ENCODE data around the gene AUTS2.
A peak's percentile ranks its signal among the peaks of the same experiment; 100 is the strongest.

AUTS2 gene

GRCh38 chr7:70614237-70615045 lies 1016.2 kb downstream of the AUTS2 start:
- peak; percentile 40 for ATAC-seq (replicated peaks; ENCODE audit: extremely low read depth, poor library complexity, severe bottlenecking)

DNA sequence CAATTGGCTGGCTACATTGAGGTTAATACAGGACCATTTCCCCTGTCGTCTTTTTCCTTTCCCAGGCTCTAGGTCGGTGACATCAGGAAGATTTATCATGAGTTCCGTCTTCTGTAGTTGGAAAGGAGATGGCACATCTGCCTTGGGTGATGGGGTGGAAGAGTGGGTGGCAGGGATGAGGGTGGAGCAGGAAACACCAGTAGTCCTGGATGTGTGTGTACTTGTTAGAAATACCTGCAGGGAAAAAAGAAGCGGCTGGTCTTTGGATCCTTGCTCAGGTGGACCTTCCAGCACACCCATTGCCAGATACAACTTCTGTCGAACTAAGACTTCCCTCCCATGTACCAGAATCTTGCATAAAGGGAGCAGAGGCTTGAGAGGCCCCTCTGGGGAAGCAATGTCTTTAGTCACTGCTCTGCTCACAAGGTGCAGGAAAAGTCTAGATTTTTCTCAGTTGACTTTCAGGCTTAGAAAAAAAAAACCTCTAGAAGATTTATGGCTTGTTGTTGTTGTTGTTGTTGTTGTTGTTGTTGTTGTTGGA lies 1016.9 kb downstream of the AUTS2 start:
- ATAC-seq (replicated peaks; ENCODE audit: extremely low read depth, poor library complexity, severe bottlenecking) (no peak), DNase-seq (ENCODE audit: low spot score in 2 of 2) (no peak)
- no peaks in the 10 kb centered on the region for H3K27me3 Mint-ChIP-seq
- no peaks in the 10 kb centered on the region for H3K36me3 Mint-ChIP-seq (ENCODE audit: insufficient read depth)
- H3K4me1 Mint-ChIP-seq = peaks cover 5% of the 10 kb centered on the region
- no peaks in the 10 kb centered on the region for H3K9me3 Mint-ChIP-seq
- no peak overlapping the region for H3K4me3 Mint-ChIP-seq
- no peak overlapping the region for H3K27ac Mint-ChIP-seq (ENCODE audit: low read depth)

More at GRCh38 chr7:70614237-70615045, 1016.2 kb downstream of the AUTS2 start:
- DNase-seq (ENCODE audit: low spot score in 2 of 2) = no peak
- Mint-ChIP-seq H3K9me3 (no peaks in the 10 kb centered on the region), H3K4me1 (peaks cover 5% of the 10 kb centered on the region), H3K36me3 (ENCODE audit: insufficient read depth) (peaks cover 1% of the 10 kb centered on the region), H3K27ac (ENCODE audit: low read depth) (no peak overlapping the region), H3K27me3 (no peaks in the 10 kb centered on the region), H3K4me3 (no peak overlapping the region)

DNA sequence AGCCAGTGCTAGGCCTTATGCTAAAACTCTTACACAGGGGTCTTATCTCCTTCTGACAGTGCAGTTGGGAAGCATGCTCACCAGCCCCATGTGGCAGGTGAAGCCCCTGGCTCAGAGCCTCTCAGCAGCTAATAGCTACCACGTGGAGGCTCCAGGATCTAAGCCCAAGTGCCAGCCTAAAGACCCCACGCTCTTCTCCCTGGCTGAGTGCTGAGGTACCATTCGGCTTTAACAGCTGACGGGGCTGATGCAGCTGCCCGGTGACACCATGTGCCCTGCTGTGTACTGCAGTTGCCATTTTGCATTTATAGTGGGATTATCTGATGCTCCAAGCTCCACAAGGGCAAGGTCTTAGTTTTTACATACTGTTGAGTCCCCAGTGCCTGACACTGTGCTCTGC lies 1017.9 kb downstream of the AUTS2 start:
- DNase-seq (ENCODE audit: low spot score in 2 of 2) (no peak), ATAC-seq (replicated peaks; ENCODE audit: extremely low read depth, poor library complexity, severe bottlenecking) (no peak)
- no peaks in the 10 kb centered on the region for H3K9me3 Mint-ChIP-seq
- H3K27me3 Mint-ChIP-seq = no peaks in the 10 kb centered on the region
- H3K27ac Mint-ChIP-seq (ENCODE audit: low read depth) = no peak overlapping the region
- no peaks in the 10 kb centered on the region for H3K36me3 Mint-ChIP-seq (ENCODE audit: insufficient read depth)
- peaks cover 5% of the 10 kb centered on the region for H3K4me1 Mint-ChIP-seq
- no peak overlapping the region for H3K4me3 Mint-ChIP-seq

DNA sequence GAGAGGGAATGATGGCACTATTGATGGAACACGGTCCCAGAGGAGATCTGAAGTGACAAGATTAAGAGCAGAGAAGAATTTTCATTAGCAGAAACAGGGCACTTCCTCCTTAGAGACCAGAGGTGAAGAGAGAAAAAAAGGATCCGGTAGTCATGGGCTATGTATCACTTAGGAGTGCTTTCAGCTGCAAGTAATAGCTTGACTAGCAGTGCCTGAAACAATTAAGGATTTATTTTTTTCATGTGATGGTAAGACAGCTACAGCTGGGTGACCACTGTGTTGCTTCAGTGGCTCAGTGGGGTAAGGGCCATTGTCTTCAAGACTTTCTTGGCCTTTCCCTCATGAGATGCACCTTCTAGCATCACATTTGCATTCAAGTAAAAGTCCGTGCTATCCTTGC lies 1018.5 kb downstream of the AUTS2 start:
- no peaks in the 10 kb centered on the region for H3K9me3 Mint-ChIP-seq
- no peak for DNase-seq (ENCODE audit: low spot score in 2 of 2)
- no peaks in the 10 kb centered on the region for H3K36me3 Mint-ChIP-seq (ENCODE audit: insufficient read depth)
- H3K27ac Mint-ChIP-seq (ENCODE audit: low read depth) = no peak overlapping the region
- no peak for ATAC-seq (replicated peaks; ENCODE audit: extremely low read depth, poor library complexity, severe bottlenecking)
- H3K27me3 Mint-ChIP-seq = no peaks in the 10 kb centered on the region
- no peak overlapping the region for H3K4me3 Mint-ChIP-seq
- H3K4me1 Mint-ChIP-seq = peaks cover 5% of the 10 kb centered on the region

GRCh38 chr7:70618020-70618551 lies 1019.8 kb downstream of the AUTS2 start:
- H3K27ac Mint-ChIP-seq (ENCODE audit: low read depth) = no peak overlapping the region

GRCh38 chr7:70619130-70619529 lies 1020.9 kb downstream of the AUTS2 start:
- Mint-ChIP-seq H3K27ac (ENCODE audit: low read depth) (no peak overlapping the region), H3K9me3 (no peaks in the 10 kb centered on the region), H3K27me3 (no peaks in the 10 kb centered on the region), H3K4me3 (no peak overlapping the region), H3K36me3 (ENCODE audit: insufficient read depth) (no peaks in the 10 kb centered on the region), H3K4me1 (no peaks in the 10 kb centered on the region)
- DNase-seq (ENCODE audit: low spot score in 2 of 2) = no peak
- no peak for ATAC-seq (replicated peaks; ENCODE audit: extremely low read depth, poor library complexity, severe bottlenecking)

More at GRCh38 chr7:70618020-70618551, 1019.8 kb downstream of the AUTS2 start:
- no peaks in the 10 kb centered on the region for H3K9me3 Mint-ChIP-seq
- ATAC-seq (replicated peaks; ENCODE audit: extremely low read depth, poor library complexity, severe bottlenecking) (no peak), DNase-seq (ENCODE audit: low spot score in 2 of 2) (no peak)
- no peaks in the 10 kb centered on the region for H3K27me3 Mint-ChIP-seq
- no peak overlapping the region for H3K4me3 Mint-ChIP-seq
- H3K4me1 Mint-ChIP-seq = peaks cover 5% of the 10 kb centered on the region
- H3K36me3 Mint-ChIP-seq (ENCODE audit: insufficient read depth) = no peaks in the 10 kb centered on the region

- H3K9me3 Mint-ChIP-seq = no peaks in the 10 kb centered on the region
- ATAC-seq (replicated peaks; ENCODE audit: extremely low read depth, poor library complexity, severe bottlenecking) (no peak), DNase-seq (ENCODE audit: low spot score in 2 of 2) (no peak)
- no peaks in the 10 kb centered on the region for H3K36me3 Mint-ChIP-seq (ENCODE audit: insufficient read depth)
- H3K27ac Mint-ChIP-seq (ENCODE audit: low read depth) = no peak overlapping the region
- no peak overlapping the region for H3K4me3 Mint-ChIP-seq
- H3K27me3 Mint-ChIP-seq = no peaks in the 10 kb centered on the region
- no peaks in the 10 kb centered on the region for H3K4me1 Mint-ChIP-seq
Observed at GRCh38 chr7:70619659-70620058, 1021.4 kb downstream of the AUTS2 start.

DNA sequence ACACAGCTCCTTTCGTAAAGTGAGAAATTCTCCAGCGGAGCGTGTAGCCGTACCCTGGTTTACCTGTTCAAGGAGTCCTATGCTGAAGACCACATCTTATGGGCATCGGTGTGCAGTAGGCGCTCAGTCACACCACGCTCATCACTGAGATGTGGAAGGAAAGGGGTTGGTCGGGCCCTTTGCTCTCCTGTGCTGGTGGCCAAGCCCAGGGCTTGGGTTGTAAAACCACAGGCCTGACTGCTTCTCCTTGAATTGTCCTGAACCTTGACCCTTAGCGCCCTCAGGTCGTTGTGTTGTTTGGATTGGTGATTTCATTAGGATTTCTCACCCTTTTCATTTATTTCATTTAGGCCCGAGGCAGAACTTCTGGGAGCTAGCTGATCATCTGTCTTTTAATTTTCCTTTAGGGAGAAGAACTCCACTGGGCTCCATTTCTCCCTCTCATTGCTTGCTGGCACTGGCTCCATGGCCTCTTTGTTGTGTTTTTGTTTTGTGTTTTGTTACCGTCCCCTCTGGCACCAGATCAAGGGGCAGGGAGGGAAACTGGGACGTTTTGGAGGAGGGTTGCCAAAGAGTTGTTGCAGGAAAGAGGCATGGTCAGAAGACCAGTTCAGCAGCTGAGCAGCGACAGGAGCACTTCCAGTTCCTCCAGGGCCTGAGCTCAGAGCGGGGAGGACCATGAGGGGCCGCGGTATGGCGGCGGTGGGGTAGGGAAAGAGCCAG lies 1022.2 kb downstream of the AUTS2 start:
- no peak for DNase-seq (ENCODE audit: low spot score in 2 of 2)
- H3K4me3 Mint-ChIP-seq = no peak overlapping the region
- H3K9me3 Mint-ChIP-seq = no peaks in the 10 kb centered on the region
- no peaks in the 10 kb centered on the region for H3K36me3 Mint-ChIP-seq (ENCODE audit: insufficient read depth)
- H3K27ac Mint-ChIP-seq (ENCODE audit: low read depth) = no peak overlapping the region
- ATAC-seq (replicated peaks; ENCODE audit: extremely low read depth, poor library complexity, severe bottlenecking) = no peak
- H3K27me3 Mint-ChIP-seq = no peaks in the 10 kb centered on the region
- H3K4me1 Mint-ChIP-seq = no peaks in the 10 kb centered on the region

- no peak overlapping the region for H3K27ac Mint-ChIP-seq (ENCODE audit: low read depth)
Observed at GRCh38 chr7:70621954-70622600, 1023.8 kb downstream of the AUTS2 start.

DNA sequence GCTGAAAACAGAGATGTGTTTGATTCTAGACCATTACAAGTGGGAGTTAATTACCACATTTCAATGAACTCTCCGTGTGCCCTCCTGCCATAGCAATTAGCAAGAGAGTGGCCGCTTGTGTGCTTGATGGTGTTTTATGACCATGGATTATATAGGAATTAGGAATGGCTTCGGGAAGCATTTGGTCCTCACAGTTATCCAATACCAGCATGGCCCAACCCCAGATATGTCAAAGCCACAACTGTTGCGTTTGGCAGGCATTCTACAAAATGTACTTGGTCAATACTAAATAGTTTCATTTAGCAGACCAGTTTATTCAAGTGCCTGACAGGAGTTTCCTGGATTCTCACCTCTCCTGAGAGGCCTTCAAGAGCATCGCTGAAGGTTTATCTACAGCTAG lies 1024.7 kb downstream of the AUTS2 start:
- no peak for DNase-seq (ENCODE audit: low spot score in 2 of 2)
- Mint-ChIP-seq H3K4me1 (no peaks in the 10 kb centered on the region), H3K27me3 (no peaks in the 10 kb centered on the region), H3K36me3 (ENCODE audit: insufficient read depth) (no peaks in the 10 kb centered on the region), H3K9me3 (no peaks in the 10 kb centered on the region), H3K27ac (ENCODE audit: low read depth) (no peak overlapping the region), H3K4me3 (no peak overlapping the region)
- ATAC-seq (replicated peaks; ENCODE audit: extremely low read depth, poor library complexity, severe bottlenecking) = no peak

More at GRCh38 chr7:70621954-70622600, 1023.8 kb downstream of the AUTS2 start:
- Mint-ChIP-seq H3K9me3 (no peaks in the 10 kb centered on the region), H3K27me3 (no peaks in the 10 kb centered on the region), H3K4me3 (no peak overlapping the region), H3K36me3 (ENCODE audit: insufficient read depth) (no peaks in the 10 kb centered on the region), H3K4me1 (no peaks in the 10 kb centered on the region)
- ATAC-seq (replicated peaks; ENCODE audit: extremely low read depth, poor library complexity, severe bottlenecking) = no peak
- no peak for DNase-seq (ENCODE audit: low spot score in 2 of 2)

GRCh38 chr7:70624500-70625103 lies 1026.3 kb downstream of the AUTS2 start:
- no peak for DNase-seq (ENCODE audit: low spot score in 2 of 2)

GRCh38 chr7:70627461-70627860 lies 1029.2 kb downstream of the AUTS2 start:
- no peaks in the 10 kb centered on the region for H3K36me3 Mint-ChIP-seq (ENCODE audit: insufficient read depth)
- no peak overlapping the region for H3K4me3 Mint-ChIP-seq
- ATAC-seq (replicated peaks; ENCODE audit: extremely low read depth, poor library complexity, severe bottlenecking) = no peak
- H3K27me3 Mint-ChIP-seq = no peaks in the 10 kb centered on the region
- H3K4me1 Mint-ChIP-seq = no peaks in the 10 kb centered on the region
- H3K27ac Mint-ChIP-seq (ENCODE audit: low read depth) = no peak overlapping the region
- no peaks in the 10 kb centered on the region for H3K9me3 Mint-ChIP-seq
- no peak for DNase-seq (ENCODE audit: low spot score in 2 of 2)

More at GRCh38 chr7:70624500-70625103, 1026.3 kb downstream of the AUTS2 start:
- ATAC-seq (replicated peaks; ENCODE audit: extremely low read depth, poor library complexity, severe bottlenecking) = no peak
- Mint-ChIP-seq H3K4me1 (no peaks in the 10 kb centered on the region), H3K4me3 (no peak overlapping the region), H3K9me3 (no peaks in the 10 kb centered on the region), H3K27me3 (no peaks in the 10 kb centered on the region), H3K27ac (ENCODE audit: low read depth) (no peak overlapping the region), H3K36me3 (ENCODE audit: insufficient read depth) (no peaks in the 10 kb centered on the region)
